Ovary (tissue), 9 donors: ENCODE data around the gene ZFPM1. TPM values are rescaled to one million over a fixed set of nuclear protein-coding genes. Genes with fewer than 3 reads are reported as not detected.

Experiments
- DNase-seq, 5 donors: peaks; one replicate each; pipeline ENCODE4 v3.0.0-alpha.2; 2019 to 2020
- H3K27ac ChIP-seq, 2 donors: fragments of 200-600 bp; one replicate each; pipeline versions ENCODE4 v1.5.1 to v1.8.0; 2019 to 2022
- H3K27me3 ChIP-seq: fragments of 200-600 bp; one replicate; pipeline ENCODE4 v1.8.0; 2022
- H3K36me3 ChIP-seq: fragments of 200-600 bp; sonication (generic); one replicate; pipeline ENCODE4 v1.5.1; 2019
- H3K4me1 ChIP-seq: one replicate; pipeline ENCODE4 v1.8.1; 2013; ENCODE audit warnings: mild to moderate bottlenecking, moderate library complexity; ENCODE audit not compliant: insufficient read depth
- H3K4me3 ChIP-seq: fragments of 200-600 bp; sonication (generic); one replicate; pipeline ENCODE4 v1.5.1; 2017
- H3K9me3 ChIP-seq, 2 donors: fragments of 200-600 bp in 1 of 2; sonication (generic) in 1 of 2; one replicate each; pipeline versions ENCODE4 v1.5.1 to v1.8.1; 2013 to 2019; ENCODE audit warnings: mild to moderate bottlenecking in 1 of 2, moderate library complexity in 1 of 2
- CTCF ChIP-seq, 3 donors: fragments of 450-650 bp in 2 of 3; fragments of 200-600 bp in 1 of 3; IDR thresholded peaks; one replicate each; pipeline versions ENCODE4 v1.5.1 to v1.8.0; 2016 to 2022; ENCODE audit warnings: antibody characterized with exemption in 3 of 3, mild to moderate bottlenecking in 1 of 3
- EP300 ChIP-seq: sonication (generic); formaldehyde crosslinking; IDR thresholded peaks from one replicate; pipeline ENCODE4 v1.6.1; 2017; ENCODE audit warnings: antibody characterized with exemption
- POLR2A ChIP-seq: fragments of 450-650 bp; IDR thresholded peaks from one replicate; pipeline ENCODE4 v1.6.1; 2017; ENCODE audit warnings: antibody characterized with exemption, mild to moderate bottlenecking, moderate library complexity
- WGBS, 3 donors: extraction: QIAGEN DNeasy Blood & Tissue Kit in 1 of 3; methylation state at CpG; one replicate each; pipeline versions ENCODE4 v1.1.5 to v1.1.7; 2013 to 2017; 5-methylcytosine and 5-hydroxymethylcytosine counted together
- intact Hi-C, 4 donors: fragments of 100-400 bp; cut with DNase I; formaldehyde crosslinking; loops; one replicate each; pipeline versions ENCODE4 v1.11.0 to v1.15.1; 2022 to 2023
- polyA plus RNA-seq, 2 donors: library from polyadenylated mRNA; stranded (reverse); fragments of 200-250 nt in 1 of 2; fragments of 350-450 nt in 1 of 2; fragmentation: Illumina TruSeq in 1 of 2; extraction: RNeasy Lipid Tissue Mini Kit (QIAGEN cat#74804) in 1 of 2; gene quantifications; one replicate each; pipeline ENCODE4 v1.2.3, GENCODE V29; 2013 to 2014
- total RNA-seq, 7 donors: library from RNA; depleted of rRNA in 2 of 7; stranded (reverse); fragments of >200 nt in 2 of 7; fragmentation: NEBNext Ultra II Directional in 3 of 7; extraction: Animal tissue kit (Norgen Biotek cat#: 25700) in 3 of 7; gene quantifications; one replicate each; pipeline versions ENCODE4 v1.1.0 to v1.2.4, GENCODE V29; 2016 to 2023
- donor health status: DM: no; HTN: no; CAD: no; lungs with moderate emphysema.
- donor health status: DM: no; HTN: no; CAD: no.
- donor health status: Bipolar disorder and iron deficiency.
- donor health status: DM: yes; HTN: yes; CAD: no.
- donor health status: DM: no; HTN: no; CAD: no.
- donor health status: DM: yes; HTN: yes; CAD: no.

ZFPM1 gene
- total and polyA plus RNA-seq, 9 donors = 0.10 to 11.4 (median 3.5) TPM

GRCh38 chr16:88539652-88540345 is 86.7 kb downstream of the ZFPM1 start:
- H3K4me3 ChIP-seq = no peak overlapping the region
- WGBS, 3 donors = 17 to 21% (median 20%) methylated on average over 26 of the region's 26 CpGs
- no peaks in the 10 kb centered on the region for H3K27me3 ChIP-seq
- no peak for DNase-seq
- no peaks in the 10 kb centered on the region for H3K9me3 ChIP-seq
- H3K27ac ChIP-seq = no peak overlapping the region
- H3K4me1 ChIP-seq = peaks cover 3% of the 10 kb centered on the region
- no peaks in the 10 kb centered on the region for H3K36me3 ChIP-seq
- intact Hi-C loops = no loop called here
- TF ChIP-seq EP300 (no peak), POLR2A (no peak), CTCF (IDR thresholded peaks at IDR 0.05) (no peak)

GRCh38 chr16:88540346-88540977 is 87.4 kb downstream of the ZFPM1 start:
- Histone ChIP-seq H3K4me3 (no peak overlapping the region), H3K9me3 (no peaks in the 10 kb centered on the region), H3K4me1 (no peaks in the 10 kb centered on the region), H3K27ac (no peak overlapping the region), H3K36me3 (no peaks in the 10 kb centered on the region), H3K27me3 (no peaks in the 10 kb centered on the region)
- DNase-seq = no peak
- WGBS, 3 donors = 50 to 59% (median 51%) methylated on average over 20 of the region's 20 CpGs
- TF ChIP-seq CTCF (IDR thresholded peaks at IDR 0.05) = no peak
- TF ChIP-seq EP300 = no peak
- TF ChIP-seq POLR2A = no peak
- intact Hi-C loops = no loop called here

GRCh38 chr16:88541831-88542616 is 88.9 kb downstream of the ZFPM1 start:
- H3K4me3 ChIP-seq = no peak overlapping the region
- H3K9me3 ChIP-seq = no peaks in the 10 kb centered on the region
- no peaks in the 10 kb centered on the region for H3K27me3 ChIP-seq
- no peaks in the 10 kb centered on the region for H3K36me3 ChIP-seq
- TF ChIP-seq POLR2A (no peak), EP300 (no peak), CTCF (IDR thresholded peaks at IDR 0.05) (no peak)
- H3K4me1 ChIP-seq = no peaks in the 10 kb centered on the region
- DNase-seq = no peak
- no peak overlapping the region for H3K27ac ChIP-seq
- intact Hi-C loops = no loop called here
- WGBS, 3 donors = 66 to 73% (median 69%) methylated on average over 15 of the region's 15 CpGs

- WGBS, 3 donors = 72 to 78% (median 76%) methylated on average over 8 of the region's 8 CpGs
- Histone ChIP-seq H3K27me3 (no peaks in the 10 kb centered on the region), H3K4me1 (no peaks in the 10 kb centered on the region), H3K27ac (no peak overlapping the region), H3K4me3 (no peak overlapping the region), H3K36me3 (no peaks in the 10 kb centered on the region), H3K9me3 (no peaks in the 10 kb centered on the region)
- DNase-seq = no peak
- intact Hi-C loops = no loop called here
- no peak for TF ChIP-seq CTCF (IDR thresholded peaks at IDR 0.05)
- TF ChIP-seq POLR2A = no peak
- TF ChIP-seq EP300 = no peak
These were observed 90.2 kb downstream of the ZFPM1 start for GRCh38 chr16:88543230-88543813.
